AG09309 (cell line): ENCODE data around the gene RBL2.
"Not testable (repeated sequence)": the region's sequence is repeated elsewhere in the genome, so short reads cannot be mapped to it uniquely, and the experiment has no call there.

Experiments
- DNase-seq: peaks from one replicate; pipeline ENCODE4 v3.0.0-alpha.2; 2010; ENCODE audit warnings: low read depth
- H3K4me3 ChIP-seq: 2 replicates; pipeline ENCODE4 v1.5.1; 2011; ENCODE audit warnings: mild to moderate bottlenecking, low read depth, low read length, moderate library complexity; ENCODE audit not compliant: control insufficient read depth
- TF ChIP-seq, protein P1 (sequence below): IDR thresholded peaks from 2 replicates; pipeline ENCODE4 v1.5.1; 2011; ENCODE audit warnings: mild to moderate bottlenecking, low read depth, low read length, inconsistent platforms; ENCODE audit not compliant: insufficient read depth, control insufficient read depth; ENCODE audit errors: missing control alignments

The RBL2 gene

DNA sequence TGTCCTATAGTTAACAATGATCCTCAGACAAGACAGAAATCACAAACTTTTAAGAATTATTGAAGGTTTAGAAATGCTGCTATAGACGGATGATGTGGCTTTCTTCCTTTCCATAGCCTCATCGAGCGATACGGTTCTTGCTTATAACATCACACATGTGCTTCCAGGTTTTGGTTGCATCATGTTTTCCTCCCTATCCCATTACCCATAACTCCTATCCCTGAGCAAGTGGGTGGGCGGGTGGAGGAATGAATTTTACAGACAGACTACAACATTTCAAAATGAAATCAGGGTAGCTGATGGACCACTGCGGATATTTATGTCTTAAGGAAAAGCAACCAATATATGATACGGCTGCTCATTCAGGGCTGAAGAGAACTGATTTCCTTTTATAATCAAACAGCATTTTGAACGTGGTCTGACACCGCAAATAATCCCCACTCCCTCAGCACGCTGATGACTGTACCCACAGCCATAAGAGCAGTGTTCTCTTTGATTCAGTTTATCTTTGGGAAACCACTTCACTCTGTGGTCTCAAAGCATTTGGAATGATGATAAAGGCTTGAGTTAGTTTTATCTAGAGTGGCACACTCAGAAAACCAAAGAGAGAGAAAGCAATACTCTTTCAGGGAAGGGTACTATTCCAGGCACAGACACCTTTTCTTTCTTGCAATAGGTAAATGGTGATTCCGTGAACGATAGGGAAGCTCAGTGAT, 73.4 kb downstream of the RBL2 start:
- TF ChIP-seq, protein P1, sequence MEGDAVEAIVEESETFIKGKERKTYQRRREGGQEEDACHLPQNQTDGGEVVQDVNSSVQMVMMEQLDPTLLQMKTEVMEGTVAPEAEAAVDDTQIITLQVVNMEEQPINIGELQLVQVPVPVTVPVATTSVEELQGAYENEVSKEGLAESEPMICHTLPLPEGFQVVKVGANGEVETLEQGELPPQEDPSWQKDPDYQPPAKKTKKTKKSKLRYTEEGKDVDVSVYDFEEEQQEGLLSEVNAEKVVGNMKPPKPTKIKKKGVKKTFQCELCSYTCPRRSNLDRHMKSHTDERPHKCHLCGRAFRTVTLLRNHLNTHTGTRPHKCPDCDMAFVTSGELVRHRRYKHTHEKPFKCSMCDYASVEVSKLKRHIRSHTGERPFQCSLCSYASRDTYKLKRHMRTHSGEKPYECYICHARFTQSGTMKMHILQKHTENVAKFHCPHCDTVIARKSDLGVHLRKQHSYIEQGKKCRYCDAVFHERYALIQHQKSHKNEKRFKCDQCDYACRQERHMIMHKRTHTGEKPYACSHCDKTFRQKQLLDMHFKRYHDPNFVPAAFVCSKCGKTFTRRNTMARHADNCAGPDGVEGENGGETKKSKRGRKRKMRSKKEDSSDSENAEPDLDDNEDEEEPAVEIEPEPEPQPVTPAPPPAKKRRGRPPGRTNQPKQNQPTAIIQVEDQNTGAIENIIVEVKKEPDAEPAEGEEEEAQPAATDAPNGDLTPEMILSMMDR = no peak
- no peak overlapping the region for H3K4me3 ChIP-seq

DNA sequence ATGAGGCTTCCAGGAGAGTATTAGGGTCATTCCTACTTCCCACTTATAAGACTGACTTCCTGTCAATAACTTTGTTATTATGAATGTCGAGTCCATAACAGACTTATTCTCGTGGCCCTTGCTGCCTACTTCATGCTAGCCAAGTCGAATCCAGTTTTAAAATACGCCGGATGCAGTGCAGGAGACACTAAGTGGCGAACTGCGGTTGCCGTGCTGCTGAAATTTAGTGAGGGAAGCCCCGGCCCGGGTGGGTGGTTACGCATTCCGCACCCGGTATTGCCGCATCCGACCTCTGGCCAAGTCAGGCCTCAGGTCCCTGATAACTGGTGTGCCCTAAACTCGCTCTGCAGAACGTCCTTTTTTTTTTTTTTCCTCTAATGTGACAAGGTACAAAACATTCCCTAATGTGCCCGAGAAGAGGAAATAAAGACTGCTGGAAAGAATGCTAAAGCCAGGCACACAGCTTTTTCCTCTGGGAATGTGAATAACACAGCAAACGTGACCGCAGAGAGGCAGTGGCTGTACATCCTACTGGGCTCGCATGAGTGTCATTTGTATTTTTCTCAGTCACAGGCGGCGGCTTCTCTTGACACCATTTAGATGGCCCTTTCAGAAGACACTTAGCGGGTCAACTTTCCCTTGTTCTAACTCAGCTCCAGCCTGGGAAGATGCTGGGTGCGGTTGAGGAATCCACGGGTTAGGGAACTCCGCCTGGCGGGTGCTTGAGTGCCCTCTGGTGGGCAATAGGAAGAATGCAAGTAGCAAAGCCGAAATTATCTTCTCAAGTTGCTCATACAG, 75.8 kb downstream of the RBL2 start:
- no peak overlapping the region for H3K4me3 ChIP-seq
- no peak for DNase-seq

More for the DNA sequence above, 73.4 kb downstream of the RBL2 start:
- DNase-seq = no peak

DNA sequence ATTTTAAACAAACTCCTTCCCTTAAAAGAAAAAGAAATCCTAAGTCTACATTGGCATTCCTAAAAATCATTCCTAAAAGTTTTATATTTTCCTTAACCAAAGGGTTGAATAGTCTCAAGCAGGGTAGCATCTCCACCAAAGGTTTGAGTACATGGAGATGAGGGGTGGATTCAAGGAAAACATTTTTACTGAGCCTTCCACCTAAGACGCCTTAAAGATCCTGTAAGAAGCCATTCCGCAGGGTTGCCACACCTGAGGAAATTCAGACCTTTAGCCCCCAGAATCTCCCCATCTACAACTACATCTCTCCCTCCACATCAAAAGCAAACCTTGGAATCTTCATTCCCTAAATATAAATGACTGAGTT, 76.4 kb downstream of the RBL2 start:
- no peak overlapping the region for H3K4me3 ChIP-seq
- TF ChIP-seq, protein P1 = no peak
- no peak for DNase-seq

More for the DNA sequence above, 75.8 kb downstream of the RBL2 start:
- TF ChIP-seq, protein P1 = peak; percentile 95

DNA sequence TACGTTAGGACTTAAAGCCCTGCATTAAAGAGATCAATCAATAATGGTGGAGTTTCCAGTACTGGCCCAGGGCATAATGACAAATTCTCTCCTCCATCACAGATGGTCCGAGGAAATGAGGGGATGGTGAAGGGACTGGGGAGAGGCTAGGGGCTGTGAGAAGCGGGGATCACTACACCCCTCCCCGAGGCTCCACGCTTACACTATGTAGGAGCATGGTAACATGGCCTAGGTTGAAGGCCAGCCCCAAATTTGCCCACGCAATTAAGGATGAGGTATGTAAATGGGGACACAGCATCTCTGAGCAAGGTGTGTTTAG, 76.8 kb downstream of the RBL2 start:
- DNase-seq = no peak
- TF ChIP-seq, protein P1 = no peak
- H3K4me3 ChIP-seq = no peak overlapping the region

DNA sequence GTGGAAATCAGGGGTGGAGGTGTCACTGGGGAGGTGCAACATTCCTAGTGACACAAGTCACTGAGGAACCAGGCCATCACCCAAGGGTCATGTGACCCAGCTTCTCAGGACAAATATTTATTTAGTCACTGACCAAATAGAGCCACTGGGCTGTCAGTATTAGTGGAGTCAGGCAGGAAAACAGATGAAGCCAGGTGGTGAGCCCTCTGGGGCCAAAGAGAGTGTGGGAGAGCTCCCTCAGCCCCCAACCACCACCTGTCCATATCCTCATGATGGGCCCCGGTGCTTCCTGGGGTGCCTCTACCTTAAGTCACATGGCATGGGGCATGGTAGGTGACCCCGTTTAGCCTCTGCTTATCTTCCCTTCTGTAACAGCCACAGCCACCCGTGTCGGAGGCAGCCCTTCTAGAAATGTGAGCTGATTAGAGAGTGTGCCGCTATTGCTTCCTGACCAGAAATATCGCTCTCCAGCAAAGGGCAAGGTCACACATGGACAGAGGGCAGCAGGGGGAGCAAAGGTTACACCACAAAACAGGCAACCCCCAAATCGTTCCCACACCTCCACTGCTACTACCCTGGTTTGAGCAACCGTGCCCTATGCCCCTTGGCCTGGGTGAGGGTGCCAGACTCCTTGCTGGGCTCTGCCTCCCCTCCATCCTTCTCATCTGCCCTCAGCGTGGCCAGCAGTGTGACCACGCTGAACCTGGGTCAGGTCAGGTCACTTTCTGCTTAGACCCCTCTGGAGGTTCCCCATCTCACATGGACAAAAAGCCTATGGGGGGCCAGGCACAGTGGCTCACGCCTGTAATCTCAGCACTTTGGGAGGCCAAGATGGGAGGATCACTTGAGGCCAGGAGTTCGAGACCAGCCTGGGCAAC, 77.4 kb downstream of the RBL2 start:
- no peak for DNase-seq
- H3K4me3 ChIP-seq = no peak overlapping the region
- TF ChIP-seq, protein P1 = no peak

DNA sequence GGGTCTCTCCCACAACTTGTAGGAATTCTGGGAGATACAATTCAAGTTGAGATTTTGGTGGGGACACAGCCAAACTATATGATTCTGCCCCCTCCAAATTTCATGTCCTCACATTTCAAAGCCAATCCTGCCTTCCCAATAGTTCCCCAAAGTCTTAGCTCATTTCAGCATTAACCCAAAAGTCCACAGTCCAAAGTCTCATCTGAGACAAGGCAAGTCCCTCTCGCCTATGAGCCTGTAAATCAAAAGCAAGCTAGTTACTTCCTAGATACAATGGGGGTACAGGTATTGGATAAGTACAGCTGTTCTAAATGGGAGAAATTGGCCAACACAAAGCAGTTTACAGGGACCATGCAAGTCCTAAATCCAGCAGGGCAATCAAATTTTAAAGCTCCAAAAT, 78.5 kb downstream of the RBL2 start:
- not testable (repeated sequence) for H3K4me3 ChIP-seq, DNase-seq

DNA sequence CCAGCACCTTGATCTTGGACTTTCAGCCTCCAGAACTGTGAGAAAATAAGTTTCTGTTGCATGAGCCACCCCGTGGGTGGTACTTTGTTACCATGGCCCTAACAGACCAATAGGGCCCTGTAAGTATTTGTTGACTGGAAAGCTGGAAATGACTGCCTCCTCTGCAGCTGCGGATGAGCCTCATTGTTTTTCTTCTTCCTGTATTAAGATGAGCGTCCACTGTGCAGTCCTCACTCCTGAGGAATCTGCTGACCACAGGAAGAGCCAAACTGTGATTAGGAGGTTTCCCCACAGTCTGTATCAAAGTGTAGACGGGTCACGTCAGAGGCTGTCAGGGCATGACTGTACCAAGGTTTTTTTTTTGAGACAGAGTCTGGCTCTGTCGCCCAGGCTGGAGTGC, 81.0 kb downstream of the RBL2 start:
- DNase-seq = no peak
- TF ChIP-seq, protein P1 = no peak
- no peak overlapping the region for H3K4me3 ChIP-seq
